HG02938 (cell line): ENCODE measurements around the gene SESN1.
A peak's percentile ranks its signal among the peaks of the same experiment; 100 is the strongest.

Source experiments
- ATAC-seq: cut with Tn5 transposase; IDR thresholded peaks from one replicate; pipeline ENCODE4 v1.9.1; 2021; ENCODE audit warnings: mild to moderate bottlenecking, moderate library complexity; ENCODE audit not compliant: unreplicated experiment

The SESN1 gene

DNA sequence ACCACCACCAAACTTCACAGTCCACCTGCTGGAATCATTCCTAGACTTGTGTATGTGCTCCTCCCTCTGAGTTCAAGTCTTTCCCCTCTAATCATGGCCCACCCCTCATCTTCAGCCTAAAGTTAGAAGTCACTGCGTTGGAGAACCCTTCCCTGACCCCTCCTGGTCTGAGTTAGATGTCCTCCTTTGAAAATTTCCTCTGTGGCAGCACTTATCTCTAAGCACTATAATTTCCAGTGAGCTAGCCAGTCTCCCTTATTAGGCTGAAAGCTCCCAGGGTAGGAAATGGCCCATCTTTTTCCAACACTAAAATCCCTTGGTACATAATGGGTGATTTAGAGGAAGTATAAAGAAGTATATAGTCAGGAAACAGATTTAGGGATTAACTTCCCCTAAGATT, 63.2 kb downstream of the SESN1 start:
- ATAC-seq, result no peak

DNA sequence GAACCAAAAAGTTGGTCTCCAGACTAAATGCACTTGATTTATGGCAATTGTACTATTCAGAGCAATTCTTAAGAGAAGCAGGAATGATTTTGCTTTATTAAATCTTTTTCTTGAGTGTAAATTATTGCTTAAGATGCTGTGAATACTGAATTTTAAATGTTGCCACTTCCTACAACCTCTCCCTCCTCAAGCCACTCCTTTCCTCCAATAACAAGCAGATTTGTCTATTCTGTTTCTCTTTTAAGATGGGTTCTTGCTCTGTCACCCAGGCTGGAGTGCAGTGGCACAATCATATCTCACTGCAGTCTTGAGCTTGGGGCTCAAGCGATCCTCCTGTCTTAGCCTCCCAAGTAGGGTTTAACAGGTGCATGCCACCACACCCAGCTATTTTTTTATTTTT, 65.3 kb downstream of the SESN1 start:
- no peak for ATAC-seq

DNA sequence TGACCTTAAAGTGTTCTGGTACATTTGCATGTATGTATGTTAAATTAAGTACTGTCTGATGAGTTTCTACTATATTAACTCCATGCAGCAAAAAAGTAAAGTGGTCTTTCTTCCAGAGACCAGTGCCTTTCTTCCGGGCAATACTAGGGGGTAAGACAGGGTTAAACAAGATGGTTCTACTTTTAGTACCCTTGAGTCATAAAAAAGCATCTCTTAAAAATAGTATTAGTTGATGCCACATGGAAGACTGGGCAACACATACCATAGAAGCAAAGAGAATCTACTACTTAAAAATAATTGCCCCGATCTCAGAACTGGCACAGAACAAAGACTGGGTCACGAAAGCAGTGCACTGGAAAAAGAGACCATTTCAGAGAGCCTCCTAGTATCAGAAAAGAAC, 66.2 kb downstream of the SESN1 start:
- ATAC-seq, result no peak

DNA sequence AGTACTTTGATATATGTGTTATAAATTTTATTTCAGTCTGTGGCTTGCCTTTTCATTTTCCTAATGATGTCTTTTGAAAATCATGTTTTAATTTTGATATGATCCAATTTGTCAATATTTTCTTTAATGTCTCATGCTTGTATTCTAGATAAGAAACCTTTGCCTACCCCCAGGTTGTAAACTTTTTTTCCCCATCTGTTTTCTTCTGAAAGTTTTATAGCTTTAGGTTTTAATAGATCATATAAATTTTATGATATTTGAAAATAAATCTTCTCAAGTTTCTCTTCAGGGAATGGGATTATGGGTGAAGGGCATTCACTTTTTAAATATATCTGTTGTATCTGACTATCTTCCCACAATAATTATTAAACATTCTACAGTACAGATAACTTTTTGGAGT, 66.7 kb downstream of the SESN1 start:
- ATAC-seq, result no peak

DNA sequence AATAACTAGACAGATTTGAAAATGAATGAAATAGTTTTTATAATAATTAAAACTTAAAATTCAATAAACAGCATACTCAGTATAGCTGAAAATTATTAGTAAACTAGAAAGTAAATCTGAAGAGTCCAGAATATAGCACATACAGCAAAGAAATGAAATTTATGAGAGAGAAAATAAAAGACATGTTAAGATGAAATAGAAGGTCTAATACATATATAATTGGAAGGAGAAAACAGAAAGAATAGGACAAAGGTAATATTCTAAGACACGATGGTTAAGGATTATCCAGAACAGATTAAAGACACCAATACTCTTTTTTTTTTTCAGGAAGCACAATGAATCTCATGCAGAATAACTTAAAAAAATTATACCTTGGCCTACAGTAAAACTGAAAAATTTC, 69.0 kb downstream of the SESN1 start:
- no peak for ATAC-seq

DNA sequence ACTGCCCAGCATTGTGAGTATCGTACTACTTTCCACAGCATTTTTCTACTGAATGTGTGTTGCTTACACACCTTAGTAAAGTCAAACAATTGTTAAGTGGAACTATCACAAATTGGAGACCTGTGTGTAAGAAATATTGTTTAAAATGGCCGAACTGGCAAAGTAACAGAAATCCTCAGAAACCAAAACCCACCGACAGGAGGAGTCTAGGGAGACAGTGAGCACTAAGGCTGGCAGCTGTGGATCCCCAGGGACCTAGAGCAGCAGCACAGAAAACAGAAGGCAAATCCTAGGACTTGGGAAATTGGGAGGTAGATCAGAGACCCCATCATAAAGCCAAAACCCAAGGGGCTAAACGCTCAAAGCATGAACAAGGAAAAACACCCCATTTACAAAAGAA, 69.9 kb downstream of the SESN1 start:
- ATAC-seq, result no peak

DNA sequence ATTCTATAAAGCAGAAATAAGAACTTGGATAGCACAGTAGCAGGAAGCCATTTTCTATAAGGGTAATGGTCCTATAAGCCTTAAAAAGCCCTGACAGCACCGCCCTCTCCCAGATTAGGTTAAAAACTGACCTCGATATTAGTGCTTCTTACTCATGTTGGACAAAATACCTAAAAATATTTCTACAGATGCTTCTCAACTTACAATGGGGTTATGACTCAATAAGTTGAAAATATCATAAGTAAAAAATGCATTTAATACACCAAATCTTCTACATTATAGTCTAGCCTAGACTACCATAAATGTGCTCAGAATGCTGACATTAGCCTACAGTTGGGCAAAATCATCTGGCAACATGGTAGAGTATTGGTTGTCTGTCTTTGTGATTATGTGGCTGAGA, 70.3 kb downstream of the SESN1 start:
- no peak for ATAC-seq

DNA sequence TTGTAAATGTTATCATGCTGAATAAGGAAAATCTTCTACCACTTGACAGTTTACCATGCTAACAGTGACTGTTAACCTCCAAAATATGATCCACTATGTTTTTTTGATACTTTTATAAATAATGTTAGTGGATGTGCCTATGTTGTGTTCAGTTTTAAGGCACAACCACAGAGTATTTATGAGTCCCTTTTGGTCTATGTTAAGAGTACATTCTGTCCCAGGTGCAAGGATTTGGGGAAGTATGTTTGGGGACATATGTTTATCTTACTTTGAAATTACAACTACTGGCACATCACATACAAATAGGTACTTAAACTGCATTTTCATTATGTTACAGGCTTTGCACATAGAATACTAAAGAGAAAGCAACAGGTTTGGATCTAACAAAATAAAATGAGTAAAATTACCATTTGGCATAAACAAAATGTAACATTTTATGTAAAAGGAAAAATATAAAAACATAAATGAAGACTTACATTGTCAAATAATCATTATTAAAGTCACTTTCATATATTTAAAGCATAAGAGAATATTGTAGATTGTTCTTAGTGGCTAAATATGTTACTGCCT, 71.2 kb downstream of the SESN1 start:
- no peak for ATAC-seq

DNA sequence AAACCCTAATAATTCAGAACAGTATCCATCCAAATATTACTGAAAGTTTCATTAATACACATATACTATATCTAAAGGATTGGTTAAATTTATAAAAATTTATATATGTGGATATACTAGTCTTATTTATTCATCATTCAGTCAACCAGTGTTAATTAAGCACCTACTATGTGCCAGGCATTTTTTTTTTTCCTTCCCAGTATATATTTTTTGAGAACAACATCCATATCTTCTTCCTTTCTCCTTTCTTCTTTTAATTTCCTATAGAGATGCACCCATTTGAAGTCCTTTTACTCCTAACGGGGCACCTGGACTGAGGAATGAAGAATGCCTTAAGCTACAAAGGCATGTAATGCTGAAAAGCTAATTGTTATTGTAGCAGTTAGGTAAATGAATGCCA, 72.8 kb downstream of the SESN1 start:
- ATAC-seq, result no peak

DNA sequence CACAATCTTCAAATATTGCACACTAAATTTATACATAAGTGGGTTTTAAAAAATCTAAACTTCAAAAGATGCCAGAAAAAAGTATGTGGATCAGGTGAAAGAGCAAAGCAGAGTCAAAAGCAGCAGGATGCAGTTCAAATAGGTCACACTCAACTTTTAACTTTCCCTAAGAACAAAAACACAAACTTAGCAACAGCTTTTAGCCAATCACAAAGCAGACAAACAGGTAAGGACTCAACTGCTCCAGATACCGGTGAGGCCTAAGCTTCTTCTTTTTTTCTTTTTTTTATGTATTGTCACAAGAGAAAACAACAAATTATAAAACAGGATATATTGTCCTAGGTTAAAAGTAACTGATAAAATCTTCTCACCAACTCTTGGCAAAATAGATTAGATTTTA, 74.7 kb downstream of the SESN1 start:
- no peak for ATAC-seq

DNA sequence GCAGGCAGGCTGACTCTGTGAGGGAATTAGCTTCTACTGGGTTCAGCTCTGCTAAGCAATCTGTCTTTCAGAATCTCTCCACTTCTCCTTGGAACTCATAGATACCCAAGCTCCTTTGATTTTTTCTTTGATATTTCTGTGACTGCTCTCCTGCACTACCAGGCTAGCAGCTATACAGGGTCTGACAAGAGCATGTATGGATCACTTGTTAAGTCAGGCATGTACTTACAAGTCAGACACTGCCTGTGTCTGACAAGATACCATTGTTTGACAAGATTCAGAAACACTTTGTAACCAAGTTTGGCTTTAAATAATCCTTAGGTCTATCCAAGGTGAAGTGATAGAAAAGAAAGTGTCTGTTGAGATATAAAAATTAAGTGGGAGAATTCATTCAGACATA, 79.5 kb downstream of the SESN1 start:
- ATAC-seq, result no peak

DNA sequence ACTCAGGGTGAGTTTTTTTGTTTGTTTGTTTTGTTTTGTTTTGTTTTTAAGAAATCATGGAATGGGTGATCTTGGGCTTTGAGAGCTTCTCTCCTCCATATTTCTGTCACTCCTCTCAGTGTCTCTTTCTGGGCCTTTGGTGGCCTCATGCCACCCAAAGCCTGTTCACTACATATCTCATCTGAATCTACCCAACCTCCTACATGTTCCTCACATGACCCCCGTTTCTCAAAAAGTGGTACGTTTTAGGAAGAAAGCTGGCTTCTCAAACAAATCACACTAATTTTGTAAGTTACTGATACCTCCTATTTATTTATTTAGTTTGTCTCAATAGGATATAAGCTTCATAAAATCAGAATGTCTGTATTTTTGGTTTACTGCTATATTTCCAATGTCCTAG, 80.0 kb downstream of the SESN1 start:
- no peak for ATAC-seq

DNA sequence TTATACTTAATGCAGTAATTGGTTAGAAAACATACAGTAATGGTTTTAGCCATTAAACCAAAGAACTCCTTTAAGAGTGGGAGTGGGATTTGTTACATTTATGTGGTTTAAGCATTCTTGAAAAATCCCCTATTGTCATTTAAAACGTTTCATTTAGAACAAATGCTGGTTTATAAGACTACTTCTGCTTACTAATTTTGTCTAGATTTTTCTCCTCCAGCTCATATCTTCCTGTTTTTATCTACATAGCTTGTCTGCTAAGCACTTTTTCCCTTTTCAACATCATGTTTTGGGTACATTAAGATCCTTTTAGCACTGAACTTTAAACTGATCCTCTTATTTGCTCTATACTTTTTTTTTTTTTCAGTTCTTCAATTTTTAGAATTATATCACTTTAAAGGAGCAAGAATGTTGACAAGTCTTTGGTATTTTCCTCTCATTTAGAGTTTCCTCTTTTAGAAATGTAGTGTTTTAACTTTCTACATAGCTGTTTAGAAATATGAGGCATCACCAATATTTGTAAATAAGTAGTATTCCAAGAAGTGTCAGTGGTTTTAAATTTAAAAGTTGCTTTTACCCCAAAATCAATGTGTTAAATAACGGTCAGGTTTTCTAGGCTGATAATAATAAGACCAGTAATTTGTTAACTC, 80.9 kb downstream of the SESN1 start:
- no peak for ATAC-seq

DNA sequence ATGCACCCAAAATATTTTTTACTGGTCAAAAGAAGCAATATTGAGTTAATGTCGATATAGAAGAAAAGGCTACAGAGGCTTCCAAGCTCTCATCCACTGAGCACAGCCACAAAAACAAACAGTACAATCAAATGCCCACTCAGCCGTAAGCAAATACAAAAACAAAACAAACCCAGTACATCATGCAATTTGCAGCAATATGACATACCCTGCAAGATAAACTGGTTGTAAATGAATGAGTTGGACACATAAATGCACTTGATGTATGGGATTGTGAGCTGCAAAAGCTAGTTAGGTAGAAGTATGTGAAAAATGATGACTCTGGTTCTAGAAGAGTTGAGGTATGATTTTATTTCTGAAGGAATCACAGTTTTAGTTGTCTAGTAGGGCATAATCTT, 83.9 kb downstream of the SESN1 start:
- no peak for ATAC-seq

DNA sequence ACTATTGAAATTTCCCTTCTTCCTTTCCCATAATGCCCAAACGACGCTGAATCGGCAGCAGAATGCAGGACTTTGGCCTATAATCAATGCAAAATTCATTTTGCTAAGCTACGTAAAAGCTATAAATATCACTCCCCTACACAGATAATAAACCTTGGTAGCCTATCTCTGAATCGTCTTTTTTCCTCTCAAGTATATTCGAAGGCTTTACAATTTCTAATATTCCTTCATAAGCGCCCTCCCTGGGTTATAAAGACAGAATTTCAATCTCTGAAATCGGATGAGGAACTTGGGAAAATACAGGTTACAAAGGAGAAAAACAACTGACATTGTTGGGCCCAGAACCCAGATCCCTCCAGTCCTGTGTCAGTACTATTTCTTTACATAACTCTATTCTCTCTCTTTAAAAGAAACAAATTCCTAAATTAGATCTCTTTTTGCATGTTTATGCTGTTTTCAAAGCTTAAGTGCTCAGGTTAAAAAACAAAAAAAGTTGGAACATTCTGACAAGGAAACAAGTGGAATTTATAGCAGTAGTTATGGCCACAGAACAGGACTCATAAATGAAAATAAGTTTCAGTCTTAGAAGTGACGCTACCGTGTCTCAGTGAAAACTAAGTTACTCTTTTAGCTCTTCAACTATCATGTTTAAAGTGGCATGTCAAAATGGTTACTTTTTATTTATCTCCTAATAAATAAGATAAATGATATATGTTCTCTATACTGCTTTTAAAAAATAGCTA, 84.5 kb downstream of the SESN1 start:
- no peak for ATAC-seq

DNA sequence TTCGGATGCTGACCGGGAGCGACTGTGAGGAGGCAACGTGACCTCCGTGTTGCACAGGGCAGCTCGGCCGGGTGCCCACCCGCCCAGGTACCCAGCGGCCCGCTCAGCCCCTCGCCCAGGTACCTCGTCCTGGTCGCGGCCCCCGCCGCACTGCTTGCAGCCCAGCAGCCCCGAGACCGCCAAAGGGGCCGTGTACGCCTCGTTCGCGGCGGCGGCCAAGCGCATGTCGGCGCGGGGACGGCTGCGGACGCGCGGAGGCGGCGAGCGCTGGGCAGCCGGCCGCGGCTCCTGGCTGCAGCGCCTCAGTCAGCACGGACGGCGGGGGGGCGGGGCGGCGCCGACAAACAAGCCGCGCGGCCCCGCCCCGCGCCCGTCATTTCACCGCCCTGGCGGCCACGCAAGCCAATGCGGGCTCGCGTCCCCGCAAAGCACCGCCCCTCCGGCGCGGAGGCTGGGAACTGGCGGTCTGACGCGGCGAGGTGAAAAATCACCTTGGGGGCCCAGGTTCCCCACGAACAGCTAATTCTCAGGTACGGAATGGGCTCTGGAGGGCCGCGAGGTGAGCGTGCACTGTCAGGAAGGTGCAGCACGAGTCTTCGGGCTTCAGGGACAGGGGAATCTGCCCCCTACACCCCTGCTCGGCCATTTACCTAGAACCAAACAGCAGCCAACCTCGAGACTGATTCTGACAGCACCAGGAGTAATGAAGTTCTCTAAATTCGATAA, 85.2 kb downstream of the SESN1 start:
- peak; percentile 67 for ATAC-seq

DNA sequence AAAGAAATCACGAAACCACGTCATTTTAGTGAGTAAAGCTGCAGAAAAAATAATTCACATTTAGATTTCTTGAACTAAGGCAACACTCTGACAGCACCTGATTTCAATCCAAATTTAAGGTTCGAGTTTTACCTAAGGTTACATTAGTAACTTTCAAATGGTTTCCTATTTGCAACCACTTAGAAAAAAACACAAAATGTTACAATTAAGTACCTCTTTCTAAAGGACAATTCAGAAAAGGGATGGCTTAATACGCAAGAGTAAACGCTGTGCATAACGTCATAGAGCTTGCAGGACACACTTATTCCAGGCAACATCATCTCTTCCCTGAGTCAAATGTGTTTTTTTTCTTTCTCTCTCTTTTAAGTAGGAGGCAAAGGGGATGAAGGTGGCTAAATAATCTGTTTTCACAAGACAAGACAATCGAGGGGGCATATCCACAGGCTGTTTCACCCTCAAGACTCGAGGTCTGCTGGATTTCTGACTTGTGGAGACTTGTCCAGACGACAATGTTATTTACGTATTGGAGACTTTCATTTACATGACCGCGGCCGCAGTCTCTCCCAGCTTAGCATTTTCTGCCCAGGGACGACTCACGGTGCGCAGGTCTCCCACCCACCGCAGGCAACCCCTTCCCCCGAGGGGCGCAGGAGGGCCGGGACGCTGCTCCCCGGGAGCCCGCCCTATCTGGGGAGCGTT, 86.0 kb downstream of the SESN1 start:
- ATAC-seq, result peak; percentile 20

DNA sequence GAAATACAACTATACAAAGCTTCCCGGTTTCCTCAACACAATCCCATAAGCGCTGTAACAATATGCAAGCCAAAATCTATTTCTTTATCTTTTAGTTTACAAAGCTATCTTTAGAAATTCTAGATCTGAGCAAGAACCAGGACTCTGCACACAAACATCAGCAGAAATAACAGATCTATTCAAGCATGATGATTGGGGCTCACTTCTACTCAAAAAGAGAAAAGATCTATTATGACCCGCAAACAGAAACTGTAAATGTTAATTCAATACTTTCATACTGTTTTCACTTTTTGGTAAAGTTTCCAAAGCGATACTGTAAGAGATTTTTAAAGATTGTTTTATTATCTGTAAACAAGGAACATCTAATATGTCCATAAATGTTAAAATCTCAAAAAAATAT, 86.6 kb downstream of the SESN1 start:
- no peak for ATAC-seq

DNA sequence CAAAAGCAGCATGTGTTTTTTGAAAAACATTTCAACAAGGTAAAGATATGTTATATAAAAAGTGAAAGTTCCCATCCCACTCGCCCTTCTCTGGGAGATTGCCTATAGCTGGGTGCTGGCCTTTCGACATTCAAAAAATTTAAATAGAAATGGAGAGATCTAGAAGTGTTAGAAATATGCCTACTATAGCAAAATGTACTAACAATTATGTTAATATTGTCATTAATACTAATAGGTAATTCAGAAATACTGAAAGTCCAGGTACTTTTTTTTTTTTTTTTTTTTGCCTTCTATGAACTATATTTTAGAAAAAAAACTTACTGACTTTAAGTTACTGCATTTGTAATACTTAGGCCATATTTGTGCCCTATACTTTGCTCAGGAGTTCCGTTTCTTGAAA, 87.1 kb downstream of the SESN1 start:
- no peak for ATAC-seq

DNA sequence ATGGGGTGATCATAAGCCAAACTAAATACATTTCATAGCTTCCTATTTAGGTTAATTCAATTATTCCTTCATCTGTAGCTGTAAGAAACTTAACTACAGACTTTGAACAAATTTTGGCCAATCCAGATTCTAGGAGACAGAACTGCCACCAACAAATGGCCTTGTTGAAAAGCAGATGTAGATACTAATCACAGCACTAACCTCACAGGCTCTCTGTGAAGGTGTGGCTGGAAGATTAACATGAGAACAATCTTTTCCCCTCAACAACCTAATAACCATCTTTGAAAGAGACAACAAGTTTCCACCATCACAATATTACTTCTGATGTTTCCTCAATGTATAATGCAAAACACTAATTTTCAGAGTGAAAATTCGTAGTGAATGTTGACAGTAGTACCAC, 87.8 kb downstream of the SESN1 start:
- no peak for ATAC-seq

DNA sequence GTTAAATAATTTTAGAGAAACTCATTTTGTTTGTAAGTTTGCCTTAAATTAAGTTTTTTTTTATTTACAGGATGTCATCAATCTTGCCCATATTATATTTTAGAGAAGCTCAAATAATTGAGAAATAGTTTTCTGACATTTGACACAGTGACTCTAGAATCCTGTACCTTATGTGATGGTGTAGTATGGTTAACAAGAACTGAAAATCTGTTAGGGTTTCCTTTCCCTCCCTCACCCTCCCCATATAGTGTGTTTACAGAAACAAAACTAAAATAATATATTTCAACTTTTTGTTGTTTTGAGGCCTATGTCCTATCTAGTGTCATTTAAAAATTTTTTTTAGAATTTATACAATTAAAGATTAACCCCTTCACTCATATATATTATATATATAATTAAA, 91.8 kb downstream of the SESN1 start:
- ATAC-seq, result no peak
